ENCODE measurements around the gene SLC30A10. TPM values are rescaled to one million over a fixed set of nuclear protein-coding genes. Genes with fewer than 3 reads are reported as not detected.
"Not testable (repeated sequence)": the region's sequence is repeated elsewhere in the genome, so short reads cannot be mapped to it uniquely, and the experiment has no call there.

Gene SLC30A10
- total RNA-seq, 3 donors from 2014 or later: not detected

DNA sequence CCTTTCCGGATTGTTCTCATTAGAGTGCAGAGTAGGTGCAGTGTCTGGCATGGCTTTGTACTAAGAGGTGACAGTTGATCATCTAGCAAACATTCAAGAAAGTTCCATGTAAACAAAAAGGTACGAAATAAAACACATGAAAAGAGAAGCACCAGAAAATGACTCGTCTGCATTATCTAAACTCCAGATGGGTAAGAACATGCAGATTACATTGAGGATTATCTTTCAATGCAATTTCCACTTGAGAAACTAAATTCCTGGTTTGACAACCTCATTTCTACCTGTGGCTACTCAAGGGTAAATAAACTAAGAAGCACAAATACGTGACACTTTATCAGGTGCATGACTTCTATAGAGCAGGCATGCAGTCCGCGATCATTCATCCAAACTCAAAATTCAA lies 17.6 kb downstream of the SLC30A10 start:
- Mint-ChIP-seq H3K36me3 (ENCODE audit: insufficient read depth) (no peaks in the 10 kb centered on the region), H3K4me1 (ENCODE audit: low read depth) (no peaks in the 10 kb centered on the region), H3K9me3 (no peaks in the 10 kb centered on the region), H3K4me3 (no peak overlapping the region), H3K27me3 (ENCODE audit: low read depth) (peaks cover 3% of the 10 kb centered on the region)
- DNase-seq: no peak
- ATAC-seq: no peak

GRCh38 chr1:219909476-219909875 lies 18.9 kb downstream of the SLC30A10 start:
- Mint-ChIP-seq H3K36me3 (ENCODE audit: insufficient read depth) (no peaks in the 10 kb centered on the region), H3K4me3 (no peak overlapping the region), H3K27me3 (ENCODE audit: low read depth) (peaks cover 6% of the 10 kb centered on the region), H3K4me1 (ENCODE audit: low read depth) (no peaks in the 10 kb centered on the region), H3K9me3 (no peaks in the 10 kb centered on the region)
- ATAC-seq: no peak
- DNase-seq: no peak

DNA sequence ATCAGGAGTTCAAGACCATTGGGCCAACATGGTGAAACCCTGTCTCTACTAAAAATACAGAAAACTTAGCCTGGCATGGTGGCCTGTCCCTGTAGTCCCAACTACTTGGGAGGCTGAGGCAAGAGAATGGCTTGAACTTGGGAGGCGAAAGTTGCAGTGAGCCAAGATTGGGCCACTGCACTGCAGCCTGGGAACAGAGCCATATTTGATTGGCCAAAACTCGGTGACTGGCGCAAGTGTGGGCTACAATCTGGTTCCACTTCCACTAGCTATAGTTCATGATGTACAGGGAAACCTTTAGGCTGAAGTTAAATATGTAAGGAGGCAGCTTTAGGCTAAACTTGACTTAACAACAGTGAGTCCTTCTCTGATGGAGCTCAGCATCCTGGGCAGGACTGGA lies 20.2 kb downstream of the SLC30A10 start:
- no peak for DNase-seq
- no peak for ATAC-seq
- Mint-ChIP-seq H3K4me3 (no peak overlapping the region), H3K36me3 (ENCODE audit: insufficient read depth) (no peaks in the 10 kb centered on the region), H3K27me3 (ENCODE audit: low read depth) (peaks cover 6% of the 10 kb centered on the region), H3K4me1 (ENCODE audit: low read depth) (no peaks in the 10 kb centered on the region), H3K9me3 (no peaks in the 10 kb centered on the region)

- ATAC-seq: no peak
- Mint-ChIP-seq H3K36me3 (ENCODE audit: insufficient read depth) (no peaks in the 10 kb centered on the region), H3K27me3 (ENCODE audit: low read depth) (peaks cover 9% of the 10 kb centered on the region), H3K9me3 (no peaks in the 10 kb centered on the region), H3K4me1 (ENCODE audit: low read depth) (no peaks in the 10 kb centered on the region), H3K4me3 (no peak overlapping the region)
- DNase-seq: no peak
Measured at GRCh38 chr1:219907772-219908070, 20.6 kb downstream of the SLC30A10 start.

DNA sequence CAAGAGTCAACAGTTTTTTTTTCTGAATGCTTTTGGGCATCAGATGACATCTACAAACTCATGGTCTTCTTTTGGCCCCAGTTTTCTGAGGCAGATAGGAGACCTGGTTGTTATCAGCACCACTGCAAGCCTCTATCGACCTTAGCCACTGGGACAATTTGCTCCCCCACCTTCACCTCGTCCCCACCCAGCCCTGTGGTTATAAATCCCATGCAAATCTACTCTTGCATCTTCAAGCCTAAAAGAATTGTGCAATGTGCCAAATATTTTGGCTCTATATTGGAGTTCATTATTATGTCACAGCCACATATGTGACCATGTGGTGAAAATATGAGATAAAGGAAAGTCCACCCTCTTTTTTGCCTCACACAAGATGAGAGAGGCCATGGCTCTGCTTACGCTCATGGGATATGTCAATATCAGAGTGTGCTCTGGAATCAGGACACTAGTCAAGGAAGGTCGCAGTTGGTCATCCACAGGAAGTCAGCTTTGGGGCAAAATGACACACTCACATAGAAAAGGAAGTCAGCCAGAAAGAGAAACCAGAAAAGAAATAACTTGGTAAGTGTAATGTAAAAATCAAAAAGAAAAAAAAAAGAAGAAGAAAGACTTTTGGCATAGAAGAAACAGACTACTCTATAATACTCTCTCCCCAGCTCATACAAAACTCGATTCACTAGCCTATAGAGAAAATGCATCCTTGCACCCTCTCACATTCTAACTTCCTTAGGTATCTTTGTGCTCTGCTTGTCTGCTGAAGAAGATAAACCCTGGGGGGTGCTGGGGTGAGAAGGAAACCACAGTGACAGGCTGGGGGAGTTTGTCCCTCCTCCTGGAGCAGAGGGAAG lies 21.2 kb downstream of the SLC30A10 start:
- Mint-ChIP-seq H3K36me3 (ENCODE audit: insufficient read depth) (no peaks in the 10 kb centered on the region), H3K4me1 (ENCODE audit: low read depth) (no peaks in the 10 kb centered on the region)

GRCh38 chr1:219906565-219906923 lies 21.8 kb downstream of the SLC30A10 start:
- H3K4me3 Mint-ChIP-seq; H3K9me3 Mint-ChIP-seq; H3K4me1 Mint-ChIP-seq (ENCODE audit: low read depth); DNase-seq; H3K36me3 Mint-ChIP-seq (ENCODE audit: insufficient read depth); ATAC-seq; H3K27me3 Mint-ChIP-seq (ENCODE audit: low read depth): not testable (repeated sequence)

More for the DNA sequence above, 21.2 kb downstream of the SLC30A10 start:
- Mint-ChIP-seq H3K27me3 (ENCODE audit: low read depth) (peaks cover 9% of the 10 kb centered on the region), H3K9me3 (no peaks in the 10 kb centered on the region), H3K4me3 (no peak overlapping the region)
- no peak for DNase-seq
- no peak for ATAC-seq

DNA sequence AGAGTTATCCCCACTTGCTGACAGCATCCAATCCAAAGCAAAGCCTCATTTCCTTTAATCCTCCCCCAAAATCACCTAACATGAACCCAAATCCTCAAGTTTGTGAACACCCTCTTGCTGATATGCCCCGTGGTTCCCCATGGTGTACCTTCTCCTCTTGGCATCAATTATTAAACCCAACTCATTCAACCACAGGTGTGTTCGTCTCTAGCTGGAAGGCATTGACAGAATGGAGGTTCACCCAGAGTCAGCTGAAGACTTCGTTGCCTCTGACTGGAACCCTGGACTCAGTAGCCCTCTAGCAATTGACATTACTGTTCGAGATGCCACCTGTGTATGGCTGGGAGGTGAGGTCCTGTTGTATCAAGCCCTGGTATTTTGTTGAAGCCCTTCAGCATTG lies 22.8 kb downstream of the SLC30A10 start:
- ATAC-seq: no peak
- Mint-ChIP-seq H3K9me3 (no peaks in the 10 kb centered on the region), H3K27me3 (ENCODE audit: low read depth) (peaks cover 9% of the 10 kb centered on the region), H3K36me3 (ENCODE audit: insufficient read depth) (no peaks in the 10 kb centered on the region), H3K4me1 (ENCODE audit: low read depth) (no peaks in the 10 kb centered on the region), H3K4me3 (no peak overlapping the region)
- no peak for DNase-seq

DNA sequence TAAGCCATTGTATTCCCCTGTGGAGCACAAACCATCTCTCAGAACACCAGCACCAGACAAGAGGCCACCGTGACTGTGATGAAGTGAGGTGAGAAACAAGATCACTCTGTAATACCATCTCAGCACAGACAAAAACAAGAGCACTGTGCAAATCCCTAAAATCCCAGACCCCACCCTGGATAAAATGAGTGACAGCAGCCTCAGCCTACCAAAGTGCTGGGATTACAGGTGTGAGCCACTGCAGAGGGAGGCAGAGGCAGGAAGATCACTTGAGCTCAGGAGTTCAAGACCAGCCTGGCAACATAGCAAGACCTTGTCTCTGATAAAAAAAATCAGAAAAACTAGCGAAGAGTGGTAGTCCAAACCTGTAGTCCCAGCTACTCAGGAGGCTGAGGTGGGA lies 23.4 kb downstream of the SLC30A10 start:
- peaks cover 9% of the 10 kb centered on the region for H3K27me3 Mint-ChIP-seq (ENCODE audit: low read depth)
- no peak overlapping the region for H3K4me3 Mint-ChIP-seq
- DNase-seq (no peak), ATAC-seq (no peak)
- H3K36me3 Mint-ChIP-seq (ENCODE audit: insufficient read depth): no peaks in the 10 kb centered on the region
- no peaks in the 10 kb centered on the region for H3K4me1 Mint-ChIP-seq (ENCODE audit: low read depth)
- no peaks in the 10 kb centered on the region for H3K9me3 Mint-ChIP-seq

GRCh38 chr1:219903353-219903871 lies 24.9 kb downstream of the SLC30A10 start:
- Mint-ChIP-seq H3K4me1 (ENCODE audit: low read depth) (no peaks in the 10 kb centered on the region), H3K9me3 (no peaks in the 10 kb centered on the region), H3K36me3 (ENCODE audit: insufficient read depth) (no peaks in the 10 kb centered on the region), H3K27me3 (ENCODE audit: low read depth) (peaks cover 9% of the 10 kb centered on the region), H3K4me3 (no peak overlapping the region)
- no peak for DNase-seq
- no peak for ATAC-seq

- H3K27me3 Mint-ChIP-seq (ENCODE audit: low read depth): peaks cover 9% of the 10 kb centered on the region
- ATAC-seq (no peak), DNase-seq (no peak)
- no peaks in the 10 kb centered on the region for H3K9me3 Mint-ChIP-seq
- H3K4me1 Mint-ChIP-seq (ENCODE audit: low read depth): no peaks in the 10 kb centered on the region
- no peaks in the 10 kb centered on the region for H3K36me3 Mint-ChIP-seq (ENCODE audit: insufficient read depth)
- H3K4me3 Mint-ChIP-seq: no peak overlapping the region
Measured at GRCh38 chr1:219902951-219903350, 25.4 kb downstream of the SLC30A10 start.

GRCh38 chr1:219900882-219901281 lies 27.5 kb downstream of the SLC30A10 start:
- Mint-ChIP-seq H3K27me3 (ENCODE audit: low read depth) (peaks cover 8% of the 10 kb centered on the region), H3K9me3 (no peaks in the 10 kb centered on the region), H3K4me3 (no peak overlapping the region), H3K36me3 (ENCODE audit: insufficient read depth) (no peaks in the 10 kb centered on the region), H3K4me1 (ENCODE audit: low read depth) (no peaks in the 10 kb centered on the region)
- ATAC-seq: no peak
- DNase-seq: no peak

DNA sequence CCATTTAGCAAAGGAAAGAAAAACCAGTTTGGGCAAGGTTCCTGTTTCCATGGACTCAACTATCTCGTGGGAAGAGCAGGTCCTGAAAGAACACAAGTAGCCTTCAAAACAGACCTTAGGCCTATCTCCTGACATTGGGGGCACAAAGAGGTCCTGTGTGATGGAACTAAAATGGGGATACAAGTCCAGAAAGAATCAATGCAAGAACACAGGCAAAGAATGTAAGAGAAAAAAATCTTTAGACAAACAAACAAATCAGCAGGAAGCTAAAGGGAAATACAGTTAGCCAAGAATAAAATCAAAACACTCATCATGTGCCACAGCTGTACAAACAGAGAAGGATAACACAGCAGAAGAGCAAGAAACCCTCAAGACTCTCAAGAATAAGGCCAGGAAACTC lies 28.2 kb downstream of the SLC30A10 start:
- Mint-ChIP-seq H3K27me3 (ENCODE audit: low read depth) (peaks cover 4% of the 10 kb centered on the region), H3K9me3 (no peaks in the 10 kb centered on the region)
- no peak for ATAC-seq

DNA sequence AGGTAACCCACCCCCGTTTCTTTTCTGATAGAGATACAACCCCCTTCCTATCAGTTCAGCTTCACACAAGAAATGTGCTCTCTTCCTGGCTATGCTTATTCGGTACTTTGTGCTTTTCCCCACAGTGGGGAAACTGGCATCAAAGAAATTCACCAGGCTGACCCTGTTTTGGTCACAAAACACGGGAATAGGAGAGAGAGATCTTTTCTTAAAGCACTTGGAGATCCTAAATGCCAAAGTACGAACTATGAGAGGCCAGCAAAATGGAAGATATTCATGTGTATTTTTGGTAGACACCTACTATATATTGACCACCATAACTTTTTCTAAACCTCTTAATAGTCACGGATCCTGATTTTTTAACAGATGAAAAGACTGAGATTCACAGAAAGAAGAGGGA lies 30.0 kb downstream of the SLC30A10 start:
- H3K27me3 Mint-ChIP-seq (ENCODE audit: low read depth): peaks cover 4% of the 10 kb centered on the region
- DNase-seq (no peak), ATAC-seq (no peak)
- H3K4me1 Mint-ChIP-seq (ENCODE audit: low read depth): no peaks in the 10 kb centered on the region
- no peak overlapping the region for H3K4me3 Mint-ChIP-seq
- H3K9me3 Mint-ChIP-seq: no peaks in the 10 kb centered on the region
- no peaks in the 10 kb centered on the region for H3K36me3 Mint-ChIP-seq (ENCODE audit: insufficient read depth)

More for the DNA sequence above, 28.2 kb downstream of the SLC30A10 start:
- Mint-ChIP-seq H3K4me3 (no peak overlapping the region), H3K36me3 (ENCODE audit: insufficient read depth) (no peaks in the 10 kb centered on the region), H3K4me1 (ENCODE audit: low read depth) (no peaks in the 10 kb centered on the region)
- DNase-seq: no peak

DNA sequence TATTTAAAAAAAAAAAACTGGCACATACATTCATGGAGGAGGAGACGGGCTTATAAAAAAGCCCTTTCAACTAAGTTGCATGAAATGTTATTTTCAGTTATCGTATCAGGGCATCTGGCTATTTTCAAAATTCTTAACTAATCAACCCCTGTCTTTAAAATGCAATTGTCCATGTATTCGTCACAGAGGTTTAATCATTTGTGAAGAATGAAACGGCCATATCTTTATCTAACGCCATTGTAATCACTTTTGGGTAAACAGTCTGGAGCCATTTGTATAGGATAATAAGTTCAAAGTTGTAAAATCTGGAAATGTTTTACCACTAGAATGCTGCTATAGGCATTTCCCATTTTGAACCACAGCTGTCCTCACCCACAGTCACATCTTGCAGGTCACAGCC lies 30.4 kb downstream of the SLC30A10 start:
- no peak overlapping the region for H3K4me3 Mint-ChIP-seq
- peaks cover 2% of the 10 kb centered on the region for H3K27me3 Mint-ChIP-seq (ENCODE audit: low read depth)
- no peaks in the 10 kb centered on the region for H3K4me1 Mint-ChIP-seq (ENCODE audit: low read depth)
- ATAC-seq (no peak), DNase-seq (no peak)
- H3K36me3 Mint-ChIP-seq (ENCODE audit: insufficient read depth): no peaks in the 10 kb centered on the region
- no peaks in the 10 kb centered on the region for H3K9me3 Mint-ChIP-seq

DNA sequence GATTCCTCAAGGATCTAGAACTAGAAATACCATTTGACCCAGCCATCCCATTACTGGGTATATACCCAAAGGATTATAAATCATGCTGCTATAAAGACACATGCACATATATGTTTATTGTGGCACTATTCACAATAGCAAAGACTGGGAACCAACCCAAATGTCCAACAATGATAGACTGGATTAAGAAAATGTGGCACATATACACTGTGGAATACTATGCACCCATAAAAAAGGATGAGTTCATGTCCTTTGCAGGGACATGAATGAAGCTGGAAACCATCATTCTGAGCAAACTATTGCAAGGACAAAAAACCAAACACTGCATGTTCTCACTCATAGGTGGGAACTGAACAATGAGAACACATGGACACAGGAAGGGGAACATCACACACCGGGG lies 36.1 kb downstream of the SLC30A10 start:
- not testable (repeated sequence) for ATAC-seq; H3K27me3 Mint-ChIP-seq (ENCODE audit: low read depth); H3K9me3 Mint-ChIP-seq; H3K4me3 Mint-ChIP-seq; H3K4me1 Mint-ChIP-seq (ENCODE audit: low read depth); DNase-seq; H3K36me3 Mint-ChIP-seq (ENCODE audit: insufficient read depth)

All from activated T-cell treated with anti-CD3 and anti-CD28 coated beads, Interleukin-2, amount 50 U/mL, for 4 hours (primary cell).